ENCODE measurements around the gene DCC. TPM values are rescaled to one million over a fixed set of nuclear protein-coding genes. Genes with fewer than 3 reads are reported as not detected.

The DCC gene
- total and polyA plus RNA-seq, 2 of the 8 experiments (the other 6 are each of a cell fraction or from before 2014, with no cell fraction given), result 0.14 to 1.4 TPM

DNA sequence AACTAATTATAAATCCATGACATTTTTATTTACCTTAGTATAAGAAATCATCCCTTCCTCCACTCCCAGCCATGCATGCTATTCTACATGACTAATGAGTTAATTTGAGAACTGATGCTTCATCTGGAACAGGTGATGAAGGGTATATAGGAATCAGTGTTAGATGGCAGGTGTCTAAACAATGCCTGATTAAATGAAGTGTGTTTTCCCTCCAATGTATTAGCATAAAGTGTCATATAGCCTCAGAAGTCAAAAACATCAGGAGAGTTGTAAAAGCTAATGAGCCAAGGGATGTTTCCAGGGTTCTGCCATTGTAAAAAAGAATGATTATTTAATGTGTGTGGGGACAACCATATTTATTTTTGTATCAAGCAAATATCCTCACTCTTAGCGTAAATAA is 913.8 kb downstream of the DCC start:
- Histone ChIP-seq H2BK20ac (ENCODE audit: low read length) (no peak overlapping the region), H3K9me3 (ENCODE audit: insufficient read depth in 2 of 2, low read depth in 1 of 2, low read length in 1 of 2) (no peaks in the 10 kb centered on the region), H2BK5ac (ENCODE audit: low read depth, low read length) (no peak overlapping the region), H2AK5ac (ENCODE audit: low read depth, low read length) (no peak overlapping the region), H3K79me2 (ENCODE audit: control insufficient read depth in 1 of 2, insufficient read depth in 2 of 2, low read length in 2 of 2) (no peaks in the 10 kb centered on the region), H3K9ac (replicated peaks in 1 of 4; ENCODE audit: extremely low read depth in 1 of 4, low read depth in 3 of 4, low read length in 3 of 4) (no peak overlapping the region), H3K18ac (ENCODE audit: extremely low read depth, low read length) (no peak overlapping the region), H3K14ac (ENCODE audit: insufficient read length) (no peak overlapping the region), H4K8ac (ENCODE audit: extremely low read depth, insufficient read depth, low read length) (no peak overlapping the region), H3K27ac (ENCODE audit: low read depth, low read length) (no peak overlapping the region), H4K20me1 (replicated peaks in 1 of 2; ENCODE audit: control insufficient read depth in 1 of 2, insufficient read depth in 2 of 2, low read length in 2 of 2) (no peaks in the 10 kb centered on the region), H4K91ac (replicated peaks; ENCODE audit: insufficient read length, low read length) (no peak overlapping the region), H3K27me3 (replicated peaks in 1 of 4; ENCODE audit: control insufficient read depth in 3 of 4, extremely low read depth in 1 of 4, insufficient read depth in 3 of 4, low read length in 3 of 4) (no peaks in the 10 kb centered on the region), H4K5ac (ENCODE audit: insufficient read length, low read depth, low read length) (peak overlapping the region; percentile 76), H3K4me1 (replicated peaks in 1 of 4; ENCODE audit: control insufficient read depth in 3 of 4, insufficient read depth in 4 of 4, low read length in 3 of 4) (peaks cover 0 to 8% (median 1%) of the 10 kb centered on the region in 4 experiments; a peak in 3 of 7 replicates), H2BK15ac (ENCODE audit: low read length) (no peak overlapping the region), H2AFZ (ENCODE audit: low read length) (no peak overlapping the region), H3K23ac (ENCODE audit: insufficient read length) (no peak overlapping the region), H3K4ac (replicated peaks; ENCODE audit: insufficient read length, low read depth, low read length) (no peak overlapping the region), H2BK120ac (replicated peaks; ENCODE audit: low read depth, low read length) (peak overlapping the region; percentile 26), H3K36me3 (ENCODE audit: control insufficient read depth in 2 of 4, insufficient read depth in 4 of 4, low read length in 3 of 4) (no peaks in the 10 kb centered on the region), H3K4me3 (ENCODE audit: extremely low read depth in 1 of 4, insufficient read depth in 2 of 4, low read depth in 3 of 4, low read length in 4 of 4) (peak overlapping the region in 1 of 4 experiments; percentile 19; a peak in 1 of 8 replicates), H3K79me1 (ENCODE audit: low read depth, low read length) (no peaks in the 10 kb centered on the region), H3K56ac (replicated peaks; ENCODE audit: insufficient read length, low read depth, low read length) (no peak overlapping the region), H2BK12ac (ENCODE audit: low read depth, low read length) (no peak overlapping the region), H3K23me2 (ENCODE audit: low read depth, low read length) (no peaks in the 10 kb centered on the region), H3K4me2 (ENCODE audit: insufficient read depth in 1 of 2, low read depth in 2 of 2, low read length in 2 of 2) (peak overlapping the region; percentile 1 to 24; a peak in 2 of 4 replicates)
- FAIRE-seq, result no peak
- 87% methylated on average over 1 of the region's 1 CpG; no CpG with 5 or more reads in 1 of the 2 experiments for WGBS, 2 experiments (ENCODE audit: extremely low coverage in 1 of 2, insufficient coverage in 1 of 2, insufficient read length in 1 of 2, insufficient replicate concordance in 2 of 2, low coverage in 1 of 2, low lambda C conversion rate in 2 of 2, missing lambda C conversion rate in 1 of 2)
- POLR2A ChIA-PET (ENCODE audit: partially characterized antibody), result no interaction called here
- CTCF ChIA-PET (ENCODE audit: partially characterized antibody), result no interaction called here
- no peak for DNase-seq (ENCODE audit: low read depth in 1 of 2, low spot score in 2 of 2)
- TF ChIP-seq POLR2AphosphoS5 (IDR thresholded peaks at IDR 0.05; ENCODE audit: low read depth, low read length) (no peak), RFX5 (IDR thresholded peaks at IDR 0.05; ENCODE audit: borderline replicate concordance, low read depth, low read length) (no peak), RNF2 (IDR thresholded peaks at IDR 0.05; ENCODE audit: borderline replicate concordance, low read depth, low read length, missing control alignments, poor library complexity, severe bottlenecking) (no peak), CTBP2 (IDR thresholded peaks at IDR 0.05; ENCODE audit: borderline replicate concordance, insufficient read depth, insufficient read length, low read length) (no peak), SIRT6 (IDR thresholded peaks at IDR 0.05; ENCODE audit: low read length) (no peak), EP300 (IDR thresholded peaks at IDR 0.05; ENCODE audit: borderline replicate concordance in 1 of 2, low read depth in 2 of 2, low read length in 2 of 2) (no peak), SP4 (IDR thresholded peaks at IDR 0.05; ENCODE audit: low read length) (no peak), USF2 (IDR thresholded peaks at IDR 0.05; ENCODE audit: low read length) (no peak), ATF3 (IDR thresholded peaks at IDR 0.05; ENCODE audit: insufficient read depth, low read depth, low read length) (no peak), CBX5 (IDR thresholded peaks at IDR 0.05; ENCODE audit: low read depth, low read length) (no peak), SP2 (IDR thresholded peaks at IDR 0.05; ENCODE audit: low read length) (no peak)
- TF ChIP-seq, protein P1, sequence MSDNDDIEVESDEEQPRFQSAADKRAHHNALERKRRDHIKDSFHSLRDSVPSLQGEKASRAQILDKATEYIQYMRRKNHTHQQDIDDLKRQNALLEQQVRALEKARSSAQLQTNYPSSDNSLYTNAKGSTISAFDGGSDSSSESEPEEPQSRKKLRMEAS (IDR thresholded peaks at IDR 0.05), result no peak

All from H1 (cell line).